ENCODE data around the gene OR10H1.

GRCh38 chr19:15815306-15815705, at the start of gene OR10H1:
- no peak for TF ChIP-seq CTCF (IDR thresholded peaks at IDR 0.05)
- no peak for TF ChIP-seq EZH2 (IDR thresholded peaks at IDR 0.05)
- TF ChIP-seq EZH2phosphoT487 (IDR thresholded peaks at IDR 0.05), result no peak

All from neural progenitor cell (in vitro differentiated cells).